ENCODE measurements around the gene GRIK1. TPM values are rescaled to one million over a fixed set of nuclear protein-coding genes. Genes with fewer than 3 reads are reported as not detected.

The GRIK1 gene
- total RNA-seq, 2 experiments from 2014 or later, result not detected

GRCh38 chr21:29520171-29520570, 419.6 kb downstream of the GRIK1 start:
- ATAC-seq, result no peak
- Mint-ChIP-seq H3K27me3 (no peaks in the 10 kb centered on the region), H3K4me1 (ENCODE audit: low read depth) (no peaks in the 10 kb centered on the region), H3K36me3 (ENCODE audit: low read depth) (peaks cover 16% of the 10 kb centered on the region), H3K9me3 (peaks cover 2% of the 10 kb centered on the region), H3K4me3 (no peak overlapping the region), H3K27ac (no peak overlapping the region)
- CTCF ChIA-PET, result no interaction called here
- TF ChIP-seq CTCF (IDR thresholded peaks at IDR 0.05), result no peak
- intact Hi-C loops (cut with micrococcal nuclease), result no loop called here
- DNase-seq, result no peak
- POLR2A ChIA-PET, result no interaction called here

GRCh38 chr21:29514652-29515247, 425.0 kb downstream of the GRIK1 start:
- TF ChIP-seq CTCF (IDR thresholded peaks at IDR 0.05), result no peak
- Mint-ChIP-seq H3K4me1 (ENCODE audit: low read depth) (no peaks in the 10 kb centered on the region), H3K27ac (no peak overlapping the region), H3K36me3 (ENCODE audit: low read depth) (peaks cover 26% of the 10 kb centered on the region), H3K9me3 (peaks cover 20% of the 10 kb centered on the region), H3K4me3 (no peak overlapping the region), H3K27me3 (no peaks in the 10 kb centered on the region)
- intact Hi-C loops (cut with micrococcal nuclease), result no loop called here
- ATAC-seq (no peak), DNase-seq (no peak)
- POLR2A ChIA-PET, result no interaction called here
- CTCF ChIA-PET, result interaction anchor here (1.4 to 2.1 kb wide), 2 partner anchors 12 to 14 kb away, joined by 3 to 5 read pairs; no protein-coding TSS in a partner anchor

- H3K27ac Mint-ChIP-seq, result no peak overlapping the region
- intact Hi-C loops (cut with micrococcal nuclease), result no loop called here
- CTCF ChIA-PET, result interaction anchor here (1.4 to 2.1 kb wide), 2 partner anchors 13 kb away, joined by 3 to 5 read pairs; no protein-coding TSS in a partner anchor
These were observed 426.3 kb downstream of the GRIK1 start for GRCh38 chr21:29513535-29513934.

GRCh38 chr21:29511096-29511495, 428.7 kb downstream of the GRIK1 start:
- no peak for ATAC-seq
- Mint-ChIP-seq H3K27ac (no peak overlapping the region), H3K4me1 (ENCODE audit: low read depth) (peaks cover 4% of the 10 kb centered on the region), H3K4me3 (no peak overlapping the region), H3K36me3 (ENCODE audit: low read depth) (peaks cover 26% of the 10 kb centered on the region), H3K9me3 (peaks cover 20% of the 10 kb centered on the region), H3K27me3 (no peaks in the 10 kb centered on the region)
- no peak for TF ChIP-seq CTCF (IDR thresholded peaks at IDR 0.05)
- DNase-seq, result no peak
- POLR2A ChIA-PET, result no interaction called here
- intact Hi-C loops (cut with micrococcal nuclease), result no loop called here
- CTCF ChIA-PET, result no interaction called here

More at GRCh38 chr21:29513535-29513934, 426.3 kb downstream of the GRIK1 start:
- no peak for TF ChIP-seq CTCF (IDR thresholded peaks at IDR 0.05)
- no peaks in the 10 kb centered on the region for H3K4me1 Mint-ChIP-seq (ENCODE audit: low read depth)
- POLR2A ChIA-PET, result no interaction called here
- DNase-seq (no peak), ATAC-seq (no peak)
- no peak overlapping the region for H3K4me3 Mint-ChIP-seq
- peaks cover 26% of the 10 kb centered on the region for H3K36me3 Mint-ChIP-seq (ENCODE audit: low read depth)
- no peaks in the 10 kb centered on the region for H3K27me3 Mint-ChIP-seq
- peaks cover 20% of the 10 kb centered on the region for H3K9me3 Mint-ChIP-seq

GRCh38 chr21:29509121-29509520, 430.7 kb downstream of the GRIK1 start:
- no peaks in the 10 kb centered on the region for H3K27me3 Mint-ChIP-seq
- ChIA-PET POLR2A (no interaction called here), CTCF (no interaction called here)
- H3K4me3 Mint-ChIP-seq, result no peak overlapping the region
- DNase-seq (no peak), ATAC-seq (no peak)
- H3K27ac Mint-ChIP-seq, result no peak overlapping the region
- peaks cover 25% of the 10 kb centered on the region for H3K36me3 Mint-ChIP-seq (ENCODE audit: low read depth)
- TF ChIP-seq CTCF (IDR thresholded peaks at IDR 0.05), result no peak
- peaks cover 4% of the 10 kb centered on the region for H3K4me1 Mint-ChIP-seq (ENCODE audit: low read depth)
- H3K9me3 Mint-ChIP-seq, result peaks cover 11% of the 10 kb centered on the region
- intact Hi-C loops (cut with micrococcal nuclease), result no loop called here
